Measurements from ENCODE around the gene RNF217.
A peak's percentile ranks its signal among the peaks of the same experiment; 100 is the strongest.

Gene RNF217

DNA sequence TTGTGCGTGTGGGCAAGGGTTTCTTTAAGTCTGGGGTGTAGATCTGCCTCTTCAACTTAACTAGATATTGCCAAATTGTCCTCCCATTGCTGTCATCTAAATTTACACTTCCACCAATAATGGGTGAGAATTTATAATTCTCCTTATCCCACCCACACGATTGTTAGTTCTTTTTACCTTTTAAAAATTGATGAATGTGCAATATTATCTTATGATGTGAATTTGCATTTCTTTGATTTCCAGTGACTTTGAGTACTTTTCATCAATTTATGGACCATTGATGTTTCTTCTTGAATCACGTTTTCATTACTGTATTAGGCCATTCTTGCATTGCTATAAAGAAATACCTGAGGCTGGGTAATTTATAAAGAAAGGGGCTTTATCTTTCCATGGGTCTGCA lies 174.1 kb downstream of the RNF217 start:
- no peak for DNase-seq (ENCODE audit: low read depth)

DNA sequence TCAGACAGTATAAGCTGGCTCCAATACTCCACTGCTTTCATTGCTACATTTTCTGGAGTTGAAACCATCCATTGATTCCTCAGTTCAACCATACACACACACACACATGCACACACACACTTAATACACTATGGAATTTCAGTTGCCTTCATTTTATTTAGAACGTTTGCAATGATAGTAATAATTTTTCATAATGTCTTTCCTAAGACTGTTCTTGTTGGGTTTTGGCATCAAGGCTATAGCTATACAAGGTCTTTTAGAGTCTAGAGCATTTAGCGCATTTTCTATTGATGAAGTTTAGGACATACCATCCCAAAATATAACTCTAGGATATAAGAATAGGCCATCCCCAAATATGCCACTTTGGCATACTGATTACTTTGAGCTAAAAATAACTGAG lies 175.8 kb downstream of the RNF217 start:
- no peak for DNase-seq (ENCODE audit: low read depth)

DNA sequence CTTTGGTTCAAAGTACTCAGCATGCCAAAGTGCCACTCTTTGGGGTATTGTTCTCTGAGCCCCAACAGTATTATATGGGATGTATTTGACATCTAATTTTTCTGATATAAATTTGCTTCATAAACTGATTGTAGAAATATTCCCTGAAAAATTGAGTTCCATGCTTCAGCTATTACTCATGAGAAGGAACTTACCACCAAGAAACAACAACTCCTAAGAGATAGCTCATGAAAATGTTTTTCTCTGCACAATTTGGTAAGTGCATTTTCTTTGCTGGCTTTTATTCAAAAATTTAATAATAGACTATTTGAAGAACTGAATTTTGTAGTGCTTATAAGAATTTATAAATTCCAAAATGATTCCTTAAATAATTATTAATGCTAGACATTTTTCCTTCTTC lies 178.6 kb downstream of the RNF217 start:
- DNase-seq (ENCODE audit: low read depth), result peak; percentile 33
